Ovary (tissue), 9 donors: ENCODE results near the gene SPAG4. TPM values are rescaled to one million over a fixed set of nuclear protein-coding genes. Genes with fewer than 3 reads are reported as not detected.

Experiments
- DNase-seq, 5 donors: peaks; one replicate each; pipeline ENCODE4 v3.0.0-alpha.2; 2019 to 2020
- H3K27ac ChIP-seq, 2 donors: fragments of 200-600 bp; one replicate each; pipeline versions ENCODE4 v1.5.1 to v1.8.0; 2019 to 2022
- H3K27me3 ChIP-seq: fragments of 200-600 bp; one replicate; pipeline ENCODE4 v1.8.0; 2022
- H3K36me3 ChIP-seq: fragments of 200-600 bp; sonication (generic); one replicate; pipeline ENCODE4 v1.5.1; 2019
- H3K4me1 ChIP-seq: one replicate; pipeline ENCODE4 v1.8.1; 2013; ENCODE audit warnings: mild to moderate bottlenecking, moderate library complexity; ENCODE audit not compliant: insufficient read depth
- H3K4me3 ChIP-seq: fragments of 200-600 bp; sonication (generic); one replicate; pipeline ENCODE4 v1.5.1; 2017
- H3K9me3 ChIP-seq, 2 donors: fragments of 200-600 bp in 1 of 2; sonication (generic) in 1 of 2; one replicate each; pipeline versions ENCODE4 v1.5.1 to v1.8.1; 2013 to 2019; ENCODE audit warnings: mild to moderate bottlenecking in 1 of 2, moderate library complexity in 1 of 2
- CTCF ChIP-seq, 3 donors: fragments of 450-650 bp in 2 of 3; fragments of 200-600 bp in 1 of 3; IDR thresholded peaks; one replicate each; pipeline versions ENCODE4 v1.5.1 to v1.8.0; 2016 to 2022; ENCODE audit warnings: antibody characterized with exemption in 3 of 3, mild to moderate bottlenecking in 1 of 3
- EP300 ChIP-seq: sonication (generic); formaldehyde crosslinking; IDR thresholded peaks from one replicate; pipeline ENCODE4 v1.6.1; 2017; ENCODE audit warnings: antibody characterized with exemption
- POLR2A ChIP-seq: fragments of 450-650 bp; IDR thresholded peaks from one replicate; pipeline ENCODE4 v1.6.1; 2017; ENCODE audit warnings: antibody characterized with exemption, mild to moderate bottlenecking, moderate library complexity
- WGBS, 3 donors: extraction: QIAGEN DNeasy Blood & Tissue Kit in 1 of 3; methylation state at CpG; one replicate each; pipeline versions ENCODE4 v1.1.5 to v1.1.7; 2013 to 2017; 5-methylcytosine and 5-hydroxymethylcytosine counted together
- intact Hi-C, 4 donors: fragments of 100-400 bp; cut with DNase I; formaldehyde crosslinking; loops; one replicate each; pipeline versions ENCODE4 v1.11.0 to v1.15.1; 2022 to 2023
- polyA plus RNA-seq, 2 donors: library from polyadenylated mRNA; stranded (reverse); fragments of 200-250 nt in 1 of 2; fragments of 350-450 nt in 1 of 2; fragmentation: Illumina TruSeq in 1 of 2; extraction: RNeasy Lipid Tissue Mini Kit (QIAGEN cat#74804) in 1 of 2; gene quantifications; one replicate each; pipeline ENCODE4 v1.2.3, GENCODE V29; 2013 to 2014
- total RNA-seq, 7 donors: library from RNA; depleted of rRNA in 2 of 7; stranded (reverse); fragments of >200 nt in 2 of 7; fragmentation: NEBNext Ultra II Directional in 3 of 7; extraction: Animal tissue kit (Norgen Biotek cat#: 25700) in 3 of 7; gene quantifications; one replicate each; pipeline versions ENCODE4 v1.1.0 to v1.2.4, GENCODE V29; 2016 to 2023
- donor health status: DM: no; HTN: no; CAD: no; lungs with moderate emphysema.
- donor health status: DM: no; HTN: no; CAD: no.
- donor health status: Bipolar disorder and iron deficiency.
- donor health status: DM: yes; HTN: yes; CAD: no.
- donor health status: DM: no; HTN: no; CAD: no.
- donor health status: DM: yes; HTN: yes; CAD: no.

Gene SPAG4
- total and polyA plus RNA-seq, 9 donors: 1.00 to 12.8 (median 9.6) TPM

- Histone ChIP-seq H3K4me3 (no peak overlapping the region), H3K36me3 (no peaks in the 10 kb centered on the region), H3K9me3 (no peaks in the 10 kb centered on the region), H3K4me1 (peaks cover 5% of the 10 kb centered on the region), H3K27ac (no peak overlapping the region), H3K27me3 (no peaks in the 10 kb centered on the region)
- intact Hi-C loops: no loop called here
- no peak for TF ChIP-seq POLR2A
- TF ChIP-seq CTCF (IDR thresholded peaks at IDR 0.05): no peak
- TF ChIP-seq EP300: no peak
- WGBS, 3 donors: 78 to 84% (median 84%) methylated on average over 4 of the region's 4 CpGs
- no peak for DNase-seq
These were observed 26.1 kb downstream of the SPAG4 start for GRCh38 chr20:35641743-35642142.

- no peaks in the 10 kb centered on the region for H3K27me3 ChIP-seq
- TF ChIP-seq POLR2A (no peak), CTCF (IDR thresholded peaks at IDR 0.05) (no peak), EP300 (no peak)
- DNase-seq: no peak
- intact Hi-C loops: no loop called here
- no peaks in the 10 kb centered on the region for H3K36me3 ChIP-seq
- H3K27ac ChIP-seq: no peak overlapping the region
- H3K4me1 ChIP-seq: peaks cover 5% of the 10 kb centered on the region
- no peaks in the 10 kb centered on the region for H3K9me3 ChIP-seq
- H3K4me3 ChIP-seq: no peak overlapping the region
- WGBS, 3 donors: 90 to 93% (median 91%) methylated on average over 7 of the region's 7 CpGs
These were observed 27.4 kb downstream of the SPAG4 start for GRCh38 chr20:35643045-35643444.

GRCh38 chr20:35644806-35645205 is 29.2 kb downstream of the SPAG4 start:
- H3K4me3 ChIP-seq: no peak overlapping the region
- intact Hi-C loops: no loop called here
- H3K4me1 ChIP-seq: peaks cover 5% of the 10 kb centered on the region
- no peaks in the 10 kb centered on the region for H3K36me3 ChIP-seq
- no peaks in the 10 kb centered on the region for H3K9me3 ChIP-seq
- no peak for DNase-seq
- no peak overlapping the region for H3K27ac ChIP-seq
- H3K27me3 ChIP-seq: no peaks in the 10 kb centered on the region
- TF ChIP-seq CTCF (IDR thresholded peaks at IDR 0.05) (no peak), EP300 (no peak), POLR2A (no peak)
- 78 to 80% (median 79%) methylated on average over 2 of the region's 2 CpGs for WGBS, 3 donors

- Histone ChIP-seq H3K36me3 (no peaks in the 10 kb centered on the region), H3K4me3 (no peak overlapping the region), H3K27ac (no peak overlapping the region), H3K9me3 (no peaks in the 10 kb centered on the region), H3K27me3 (no peaks in the 10 kb centered on the region), H3K4me1 (peaks cover 4% of the 10 kb centered on the region)
- no peak for DNase-seq
- intact Hi-C loops: no loop called here
- no peak for TF ChIP-seq POLR2A
- no peak for TF ChIP-seq EP300
- no peak for TF ChIP-seq CTCF (IDR thresholded peaks at IDR 0.05)
These were observed 33.2 kb downstream of the SPAG4 start for GRCh38 chr20:35648836-35649235.

GRCh38 chr20:35650632-35651031 is 35.0 kb downstream of the SPAG4 start:
- 70 to 78% (median 77%) methylated on average over 3 of the region's 3 CpGs for WGBS, 3 donors

More at GRCh38 chr20:35650632-35651031, 35.0 kb downstream of the SPAG4 start:
- Histone ChIP-seq H3K4me3 (no peak overlapping the region), H3K4me1 (peaks cover 2% of the 10 kb centered on the region), H3K27me3 (no peaks in the 10 kb centered on the region), H3K27ac (no peak overlapping the region), H3K36me3 (no peaks in the 10 kb centered on the region), H3K9me3 (no peaks in the 10 kb centered on the region)
- TF ChIP-seq POLR2A: no peak
- no peak for TF ChIP-seq CTCF (IDR thresholded peaks at IDR 0.05)
- no peak for TF ChIP-seq EP300
- DNase-seq: no peak
- intact Hi-C loops: no loop called here
